BE2C (cell line): ENCODE results near the gene CCDC177.

Source experiments
- DNase-seq: peaks from one replicate; pipeline ENCODE4 v3.0.0-alpha.2; 2020
- H3K27me3 ChIP-seq: fragments of 250-450 bp; sonication (Bioruptor Pico); 2 replicates; pipeline ENCODE4 v1.5.1; 2020; ENCODE audit warnings: mild to moderate bottlenecking
- H3K36me3 ChIP-seq: fragments of 250-450 bp; sonication (Bioruptor Pico); 2 replicates; pipeline ENCODE4 v1.5.1; 2020; ENCODE audit warnings: mild to moderate bottlenecking
- H3K4me1 ChIP-seq: fragments of 250-450 bp; sonication (Bioruptor Pico); 2 replicates; pipeline ENCODE4 v1.5.1; 2020
- H3K4me3 ChIP-seq: 2 replicates; pipeline ENCODE4 v1.5.1; 2011; ENCODE audit warnings: low read depth, low read length
- H3K9me3 ChIP-seq: fragments of 250-450 bp; sonication (Bioruptor Pico); 2 replicates; pipeline ENCODE4 v1.5.1; 2020
- CTCF ChIP-seq: IDR thresholded peaks from 2 replicates; pipeline ENCODE4 v1.5.1; 2012; ENCODE audit warnings: mild to moderate bottlenecking, low read depth, low read length

CCDC177 gene

DNA sequence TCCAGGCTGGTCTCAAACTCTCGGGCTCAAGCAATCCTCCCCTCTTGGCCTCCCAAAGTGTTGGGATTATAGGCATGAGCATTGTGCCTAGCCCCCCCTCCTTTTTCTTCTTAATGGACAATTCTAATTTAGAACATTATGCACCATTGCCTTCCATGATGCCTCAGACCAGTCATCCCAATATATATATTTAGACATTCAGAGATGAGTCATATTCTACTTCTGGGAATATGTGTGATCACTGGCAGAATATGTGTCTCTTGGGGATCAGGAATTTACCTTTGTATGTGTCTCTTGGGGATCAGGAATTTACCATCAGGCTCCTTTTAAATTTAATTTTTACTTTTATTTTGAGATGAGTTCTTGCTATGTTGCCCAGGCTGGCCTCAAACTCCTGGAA is 7.5 kb upstream of the CCDC177 start:
- no peak for DNase-seq
- TF ChIP-seq CTCF = no peak
- peaks cover 16% of the 10 kb centered on the region; the same call in 1 of the 2 replicates for H3K27me3 ChIP-seq
- H3K9me3 ChIP-seq = no peaks in the 10 kb centered on the region
- no peak overlapping the region for H3K4me3 ChIP-seq
- no peaks in the 10 kb centered on the region for H3K4me1 ChIP-seq
- no peaks in the 10 kb centered on the region for H3K36me3 ChIP-seq

GRCh38 chr14:69581316-69581935 is 6.8 kb upstream of the CCDC177 start:
- Histone ChIP-seq H3K27me3 (peaks cover 20% of the 10 kb centered on the region), H3K36me3 (no peaks in the 10 kb centered on the region), H3K4me1 (no peaks in the 10 kb centered on the region), H3K4me3 (no peak overlapping the region), H3K9me3 (no peaks in the 10 kb centered on the region)
- no peak for TF ChIP-seq CTCF
- DNase-seq = no peak

DNA sequence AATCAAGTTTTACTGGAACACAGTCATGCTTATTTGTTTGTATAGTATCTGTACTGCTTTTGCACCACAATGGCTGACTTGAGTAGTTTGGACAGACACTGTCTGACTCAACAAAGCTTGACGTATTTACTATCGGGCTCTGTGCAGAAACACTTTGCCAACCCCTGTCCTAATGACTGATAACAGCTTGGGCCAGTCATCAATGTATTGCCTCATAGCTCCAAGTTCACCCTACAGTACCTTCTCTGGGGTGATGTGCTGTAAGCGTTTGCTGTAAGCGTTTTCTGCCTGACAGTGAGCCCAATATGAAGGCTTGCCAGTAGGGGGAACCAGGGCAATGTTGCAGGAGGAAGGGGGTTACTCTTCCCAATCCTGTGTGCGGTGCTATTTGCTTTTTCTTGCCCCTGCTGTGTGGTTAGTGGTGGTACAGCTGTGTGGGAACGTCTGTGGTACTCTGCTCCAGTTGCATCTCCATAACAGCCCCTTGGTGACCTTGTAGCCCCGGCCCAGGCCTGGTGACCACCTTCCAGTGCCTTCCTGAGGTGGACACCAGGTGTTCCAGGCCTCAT is 5.4 kb upstream of the CCDC177 start:
- DNase-seq = peak; percentile 51
- Histone ChIP-seq H3K4me3 (no peak overlapping the region), H3K4me1 (no peaks in the 10 kb centered on the region), H3K27me3 (peaks cover 29% of the 10 kb centered on the region), H3K9me3 (no peaks in the 10 kb centered on the region), H3K36me3 (no peaks in the 10 kb centered on the region)
- peak; percentile 72 for TF ChIP-seq CTCF

GRCh38 chr14:69579476-69579875 is 4.8 kb upstream of the CCDC177 start:
- Histone ChIP-seq H3K4me3 (no peak overlapping the region), H3K9me3 (no peaks in the 10 kb centered on the region), H3K27me3 (peaks cover 29% of the 10 kb centered on the region), H3K36me3 (no peaks in the 10 kb centered on the region), H3K4me1 (no peaks in the 10 kb centered on the region)
- no peak for DNase-seq
- no peak for TF ChIP-seq CTCF

- Histone ChIP-seq H3K27me3 (peaks cover 27% of the 10 kb centered on the region), H3K36me3 (no peaks in the 10 kb centered on the region), H3K4me3 (peak overlapping the region; percentile 61), H3K4me1 (no peaks in the 10 kb centered on the region; the same call in 1 of the 2 replicates), H3K9me3 (no peaks in the 10 kb centered on the region)
- no peak for TF ChIP-seq CTCF
- no peak for DNase-seq
Observed at GRCh38 chr14:69574954-69575295, 254 bp upstream of the CCDC177 start.

- TF ChIP-seq CTCF = no peak
- H3K9me3 ChIP-seq = no peaks in the 10 kb centered on the region
- H3K4me1 ChIP-seq = no peaks in the 10 kb centered on the region; the same call in 1 of the 2 replicates
- peak; percentile 53 for DNase-seq
- H3K27me3 ChIP-seq = peaks cover 20% of the 10 kb centered on the region
- H3K4me3 ChIP-seq = peak overlapping the region; percentile 61
- no peaks in the 10 kb centered on the region for H3K36me3 ChIP-seq
Observed at GRCh38 chr14:69573831-69574262, 824 bp downstream of the CCDC177 start.
